GM19455 (cell line): ENCODE results near the gene TREX2.

ENCODE experiments used
- ATAC-seq: cut with Tn5 transposase; IDR thresholded peaks from one replicate; pipeline ENCODE4 v1.9.1; 2021; ENCODE audit not compliant: unreplicated experiment

TREX2 gene

DNA sequence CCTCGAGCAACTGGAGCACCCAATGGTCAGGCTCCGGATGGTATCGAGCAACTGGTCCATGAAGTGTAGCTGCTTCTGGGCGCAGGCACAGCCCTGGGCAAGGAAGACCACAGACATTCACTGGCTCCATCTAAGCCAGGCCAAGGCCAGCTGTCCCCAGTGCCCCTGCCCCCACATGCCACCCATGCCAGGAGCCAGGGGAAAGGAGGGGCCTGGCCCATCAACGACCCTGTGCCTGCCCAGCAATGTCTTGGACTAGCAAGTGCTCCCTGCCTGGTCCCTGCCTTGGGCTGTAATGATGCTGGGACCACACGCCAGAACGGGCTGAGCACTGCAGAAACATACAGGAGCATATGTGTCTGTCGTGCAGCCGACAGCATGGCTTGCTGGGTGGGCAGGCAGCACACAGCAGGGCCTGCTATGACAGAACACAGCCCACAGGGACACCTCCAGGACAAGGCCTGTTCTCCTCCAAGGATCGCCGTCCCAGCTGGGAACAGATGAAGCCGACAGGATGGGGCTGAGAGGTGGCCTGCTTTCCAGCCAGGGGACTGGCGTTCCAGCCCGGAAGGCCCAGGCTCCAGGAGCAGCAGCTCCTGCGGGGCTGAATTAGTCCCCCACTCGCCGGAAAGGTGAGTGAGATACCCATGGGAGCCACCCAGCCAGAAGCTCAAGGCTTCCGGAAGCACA is 11.4 kb upstream of the TREX2 start:
- ATAC-seq, result no peak

DNA sequence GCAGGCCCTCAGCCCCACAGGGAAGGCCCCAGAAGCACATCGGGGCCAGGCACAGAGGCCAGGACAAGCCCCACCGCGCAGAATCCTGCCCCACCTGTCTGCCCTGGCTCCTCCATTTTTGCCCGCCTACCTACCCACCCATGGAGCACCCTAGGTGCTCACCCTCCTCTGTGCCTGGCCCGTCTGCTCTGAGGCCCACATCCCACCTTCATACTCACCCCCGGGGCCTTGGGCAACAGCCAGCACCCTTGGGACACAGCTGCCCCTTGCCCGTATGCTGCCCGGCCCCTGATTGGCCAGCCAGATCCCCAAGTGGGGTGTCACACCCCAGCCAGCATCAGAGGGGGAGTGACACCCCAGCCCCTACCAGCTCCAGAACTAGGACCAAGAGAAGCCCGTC is 10.8 kb upstream of the TREX2 start:
- no peak for ATAC-seq

GRCh38 chrX:153456161-153456560 is 10.3 kb upstream of the TREX2 start:
- ATAC-seq, result no peak

DNA sequence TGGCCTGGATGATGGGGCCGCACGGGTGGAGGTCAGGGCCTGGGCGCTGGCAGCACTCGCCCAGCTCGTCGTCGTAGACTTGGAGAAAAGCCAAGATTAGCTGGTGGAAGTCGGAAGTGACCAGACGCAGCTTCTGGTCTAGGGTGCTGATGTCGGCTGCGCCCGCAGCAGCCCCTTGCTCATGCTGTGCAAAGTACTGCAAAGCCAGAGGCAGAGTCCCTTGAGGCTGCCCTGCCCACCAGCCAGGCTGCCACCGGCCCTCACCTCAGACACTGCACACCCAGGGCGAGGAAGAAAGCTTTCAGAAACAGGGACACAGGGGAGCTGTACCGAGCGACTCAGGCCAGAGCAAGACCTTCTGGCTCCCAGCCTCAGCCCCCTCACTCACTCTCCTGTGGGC is 9.7 kb upstream of the TREX2 start:
- ATAC-seq, result no peak

DNA sequence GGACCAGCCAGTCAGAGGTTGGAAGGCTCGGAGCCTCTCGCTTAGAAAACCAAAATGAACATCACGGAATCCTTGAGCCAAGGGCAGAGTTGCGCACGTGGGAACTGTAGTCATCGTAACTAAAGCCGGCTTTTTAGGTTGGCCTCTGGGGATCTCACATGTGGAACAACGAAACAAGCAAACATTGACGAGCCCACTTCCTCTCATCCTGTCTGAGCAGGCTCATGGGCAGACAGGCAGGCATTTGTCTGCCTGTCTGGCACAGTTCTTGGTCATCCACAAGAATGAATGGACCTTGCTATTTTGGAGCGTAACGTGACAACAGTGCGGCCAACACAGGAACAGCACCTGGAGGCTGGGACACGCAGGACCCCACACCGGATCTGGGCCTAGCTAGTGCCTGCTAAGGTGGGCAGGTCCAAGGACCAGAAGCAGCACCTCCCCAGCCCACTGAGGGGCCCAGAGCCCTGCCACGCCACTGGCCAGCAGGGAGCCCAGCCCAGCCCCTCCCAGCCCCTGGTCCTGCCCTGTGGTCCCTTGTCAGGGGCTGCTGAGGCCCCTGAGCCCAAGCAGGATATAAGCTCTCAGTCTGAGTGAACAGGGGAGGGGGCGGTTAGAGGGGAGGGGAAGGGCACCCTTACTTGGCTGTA is 9.2 kb upstream of the TREX2 start:
- no peak for ATAC-seq

DNA sequence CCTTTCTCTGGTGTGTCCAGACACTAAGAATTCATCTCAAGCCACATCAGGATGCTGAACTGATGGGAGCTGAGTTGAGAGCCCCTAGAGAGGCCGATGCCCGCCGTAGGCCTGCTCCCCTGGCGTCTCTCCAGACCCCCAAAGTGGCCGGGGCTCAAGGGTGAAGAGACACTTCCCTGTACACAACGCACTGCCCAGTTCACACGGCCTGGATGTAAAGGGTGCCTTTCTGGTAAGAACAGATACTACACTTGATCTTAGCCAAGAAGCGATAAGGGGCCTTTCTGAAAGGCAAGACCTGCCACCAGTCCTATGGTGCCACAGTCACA is 5.1 kb upstream of the TREX2 start:
- ATAC-seq, result no peak

- ATAC-seq, result no peak
Measured at GRCh38 chrX:153450114-153450948, 4.5 kb upstream of the TREX2 start.

- no peak for ATAC-seq
Measured at GRCh38 chrX:153449368-153450113, 3.7 kb upstream of the TREX2 start.

GRCh38 chrX:153448556-153449367 is 2.9 kb upstream of the TREX2 start:
- ATAC-seq, result no peak

- no peak for ATAC-seq
Measured at GRCh38 chrX:153447581-153447960, 1.7 kb upstream of the TREX2 start.

GRCh38 chrX:153446950-153447580 is 1.2 kb upstream of the TREX2 start:
- ATAC-seq, result no peak

DNA sequence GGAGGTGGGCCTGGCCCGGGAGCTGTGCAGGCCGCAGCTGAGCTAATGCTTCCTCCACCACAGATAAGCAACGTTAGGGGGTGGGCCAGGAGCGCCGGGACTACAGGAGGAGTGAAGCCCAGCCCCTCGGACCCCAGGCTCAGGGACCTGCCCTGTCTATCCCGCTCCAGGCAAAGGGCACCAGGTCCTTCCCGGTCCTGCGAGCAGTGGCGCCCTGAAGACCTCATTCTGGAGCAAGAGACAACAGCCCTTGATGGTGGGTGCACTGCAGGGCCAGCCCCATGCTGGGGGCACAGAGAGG is 730 bp upstream of the TREX2 start:
- ATAC-seq, result no peak

GRCh38 chrX:153445106-153445855 is 575 bp downstream of the TREX2 start:
- no peak for ATAC-seq

DNA sequence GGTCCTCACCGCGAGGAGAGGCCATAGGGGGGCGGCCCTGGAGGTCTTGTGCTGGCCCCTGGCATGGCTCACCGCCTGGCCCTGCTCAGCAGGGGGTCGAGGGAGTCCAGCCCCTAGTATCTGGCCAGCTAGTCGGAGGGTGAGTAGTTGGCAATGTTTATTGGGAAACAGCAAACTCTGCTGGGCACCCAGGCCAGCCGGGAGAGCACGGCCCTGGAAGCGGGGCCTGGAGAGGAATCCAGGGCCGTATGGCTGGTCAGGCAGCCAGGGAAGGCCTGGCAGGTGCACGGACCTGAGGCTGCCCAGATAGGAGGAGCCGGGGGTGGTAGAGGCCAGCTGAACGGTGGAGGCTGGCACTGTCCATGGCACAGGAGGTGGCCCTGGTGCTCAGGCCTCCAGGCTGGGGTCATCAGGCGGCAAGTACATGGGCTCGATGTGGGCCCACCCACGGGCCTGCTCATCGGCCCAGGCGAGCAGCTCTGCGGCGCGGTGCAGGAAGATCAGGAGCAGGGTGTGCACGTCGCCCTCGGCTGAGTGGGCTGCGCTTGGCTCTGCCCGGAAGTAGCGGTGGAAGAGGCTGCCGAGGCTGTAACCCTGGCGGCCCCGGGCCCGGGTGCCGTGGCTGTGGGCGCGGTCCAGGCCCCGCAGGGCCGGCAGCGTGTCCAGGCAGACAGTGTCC is 1.4 kb downstream of the TREX2 start:
- no peak for ATAC-seq

GRCh38 chrX:153443476-153444332 is 2.2 kb downstream of the TREX2 start:
- ATAC-seq, result no peak

DNA sequence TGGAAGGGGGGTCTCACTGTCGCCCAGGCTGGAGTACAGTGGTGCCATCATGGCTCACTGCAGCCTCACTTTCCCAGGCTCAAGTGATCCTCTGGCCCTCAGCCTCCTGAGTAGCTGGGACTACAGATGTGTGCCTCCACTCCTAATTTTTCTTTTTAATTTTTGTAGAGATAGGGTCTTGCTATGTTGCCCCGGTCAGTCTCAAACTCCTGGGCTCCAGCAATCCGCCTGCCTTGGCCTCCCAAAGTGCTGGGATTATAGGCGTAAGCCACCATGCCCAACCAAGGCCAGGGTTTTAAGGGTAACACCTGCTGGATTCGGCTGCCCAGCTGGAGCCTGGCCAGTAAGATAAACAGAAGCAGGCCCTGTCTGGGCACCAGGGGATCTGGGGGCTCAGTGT is 3.4 kb downstream of the TREX2 start:
- ATAC-seq, result no peak

DNA sequence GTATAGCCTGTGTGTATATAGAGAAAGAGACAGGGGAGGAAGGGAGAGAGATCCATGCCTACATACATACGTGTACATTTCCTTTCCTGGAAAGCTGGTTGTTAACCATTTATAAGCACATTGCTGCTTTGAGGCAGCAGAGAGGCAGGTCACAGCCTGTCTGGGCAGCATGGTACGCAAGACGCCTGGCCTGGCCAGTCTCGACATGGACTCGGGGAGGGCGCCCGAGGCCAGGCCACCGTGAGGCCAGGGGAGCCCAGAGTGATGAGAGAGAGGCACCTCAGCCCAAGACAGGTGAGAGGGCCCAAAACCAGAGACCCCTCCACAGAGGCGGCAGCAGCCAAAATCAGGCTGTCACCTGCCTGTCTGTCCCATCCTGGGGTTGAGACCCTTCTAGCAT is 3.9 kb downstream of the TREX2 start:
- no peak for ATAC-seq

DNA sequence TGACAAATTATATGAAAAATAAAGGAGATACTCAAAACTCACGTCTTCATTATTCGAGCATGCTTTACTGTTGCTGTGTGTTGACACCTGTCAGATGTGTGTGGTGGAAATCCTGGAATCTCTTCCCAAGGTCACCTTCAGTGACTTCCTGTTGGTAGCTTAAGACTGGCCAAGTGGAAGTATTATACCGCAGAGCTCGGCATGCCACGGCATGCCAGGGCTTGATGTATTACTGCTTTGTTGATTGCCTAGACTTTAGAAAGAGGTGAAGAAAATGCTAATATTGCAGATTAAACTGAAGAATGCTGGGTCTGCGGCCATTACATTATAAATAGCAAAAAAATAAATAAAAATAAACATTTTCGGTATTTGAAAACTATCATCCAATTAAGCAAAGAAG is 4.6 kb downstream of the TREX2 start:
- ATAC-seq, result no peak
